Measurements from ENCODE around the gene NUBP2.

The NUBP2 gene

DNA sequence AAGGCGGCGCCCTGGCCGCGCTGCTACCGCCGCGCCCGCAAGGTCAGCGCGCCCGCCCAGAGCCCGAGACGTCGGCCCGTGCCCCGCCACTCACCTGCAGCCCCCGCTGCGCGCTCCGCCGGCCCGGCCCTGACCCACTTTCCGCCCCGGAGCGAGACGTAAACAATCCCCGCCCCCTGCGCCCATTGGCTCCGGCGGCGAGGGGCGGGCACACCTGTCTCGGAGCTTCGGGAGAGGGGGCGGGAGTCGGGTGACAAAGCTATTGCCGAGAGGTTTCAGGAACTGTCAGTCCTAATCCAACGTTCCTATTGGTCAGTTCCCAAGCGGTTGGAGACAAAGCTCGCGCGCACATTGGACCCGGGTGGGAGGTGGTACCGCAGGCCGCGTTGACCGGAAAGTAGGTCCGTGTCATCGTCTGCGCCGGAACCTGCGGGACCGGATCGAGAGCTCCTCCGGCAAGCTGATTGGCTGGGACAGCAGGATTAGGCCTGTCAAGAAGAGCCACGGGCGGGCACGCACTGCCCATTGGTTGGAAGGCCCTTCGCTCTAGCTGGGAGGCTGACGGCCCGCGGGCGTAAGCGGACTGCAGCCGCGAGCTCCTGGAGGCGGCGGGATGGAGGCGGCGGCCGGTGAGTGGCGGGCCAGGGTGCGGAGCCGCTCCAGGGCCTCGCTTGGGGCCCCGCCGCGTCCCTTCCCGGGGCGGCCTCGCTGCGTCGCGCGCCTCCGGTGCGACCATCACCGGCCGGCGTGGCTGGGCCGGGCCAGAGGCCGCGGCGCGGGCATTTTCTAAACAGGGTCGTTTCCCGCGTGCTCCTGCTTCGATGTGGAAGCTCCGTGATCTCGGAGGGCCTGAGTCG lies at the start of gene NUBP2, which contains the start of gene SPSB3:
Gene NUBP2, plus strand, starts transcription at position 553 of the 857 bp plus-strand sequence. Its CDS starts 61 bp downstream, at position 614.
Gene SPSB3, minus strand, starts transcription at position 164 of the 857 bp plus-strand sequence. CDS start 1,088 bp downstream, outside the sequence.
- DNase-seq: peak; percentile 95 to 100 (median 100)

DNA sequence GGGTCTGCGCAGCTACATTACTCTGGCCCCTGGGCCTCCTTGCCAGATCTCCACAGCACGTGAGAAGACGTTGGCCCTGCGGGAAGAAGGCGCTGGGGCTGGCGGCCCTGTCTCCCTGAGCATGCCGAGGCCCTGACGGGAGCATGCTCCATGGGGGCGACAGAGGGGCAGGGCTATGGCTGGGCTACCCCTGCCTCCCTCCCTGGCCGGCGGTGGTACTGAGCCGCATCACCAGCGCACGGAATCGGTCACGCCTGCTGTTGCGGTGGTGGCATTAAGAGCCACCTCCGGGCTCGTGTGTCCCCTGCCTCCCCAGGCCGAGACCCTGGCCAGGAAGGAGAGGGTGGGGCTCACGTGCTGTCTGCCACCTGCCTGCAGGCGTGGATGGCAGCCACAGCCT lies 48.6 kb upstream of the NUBP2 start:
- DNase-seq: no peak

- DNase-seq: no peak
Measured at GRCh38 chr16:1734816-1735215, 47.9 kb upstream of the NUBP2 start.

DNA sequence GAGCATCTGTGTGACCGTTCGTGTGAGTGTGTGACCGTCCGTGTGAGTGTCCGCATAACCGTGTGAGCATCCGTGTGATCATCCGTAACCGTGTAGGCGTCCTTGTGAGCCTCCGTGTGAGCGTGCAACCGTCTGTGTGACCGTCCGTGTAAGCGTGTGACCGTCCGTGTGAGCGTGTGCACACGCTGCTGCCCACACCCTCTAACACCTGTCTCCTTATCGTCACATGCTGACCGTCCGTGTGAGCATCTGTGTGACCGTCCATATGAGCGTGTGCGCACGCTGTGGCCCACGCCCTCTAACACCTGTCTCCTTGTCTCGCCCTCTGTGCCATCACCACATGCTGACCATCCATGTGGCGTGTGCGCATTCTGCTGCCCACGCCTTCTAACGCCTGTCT lies 42.5 kb upstream of the NUBP2 start:
- DNase-seq: no peak

GRCh38 chr16:1740781-1741490 lies 41.8 kb upstream of the NUBP2 start:
- DNase-seq: no peak

DNA sequence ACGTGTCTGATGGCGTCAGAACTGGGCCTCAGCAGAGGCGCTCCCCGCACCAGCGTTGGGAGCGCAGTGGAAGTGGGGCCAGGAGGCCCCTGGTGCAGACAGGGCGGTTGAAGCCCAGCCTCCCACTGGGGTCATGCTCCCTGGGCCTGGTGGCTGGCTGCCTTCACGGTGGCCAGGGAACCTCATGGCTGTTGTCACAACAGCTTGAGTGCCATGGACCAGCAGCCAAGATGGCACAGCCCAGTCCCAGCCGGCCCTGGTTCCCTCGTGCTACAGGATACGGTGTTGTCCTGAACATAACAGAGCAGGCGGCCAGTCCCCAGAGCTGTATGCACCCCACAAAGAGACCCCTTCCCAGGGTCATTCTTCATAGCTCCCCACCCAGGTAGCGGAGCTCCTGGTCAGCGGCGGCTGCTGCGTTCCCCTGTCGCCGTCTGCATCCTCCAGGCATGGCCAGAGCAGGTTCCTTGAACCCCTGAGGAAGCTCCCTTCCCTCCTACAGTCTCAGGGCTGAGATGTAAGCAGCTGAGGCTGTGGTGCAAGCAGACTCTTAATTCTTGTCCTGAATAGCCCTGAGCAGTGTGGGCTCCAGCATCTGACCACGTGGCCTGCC lies 41.1 kb upstream of the NUBP2 start:
- peak in 1 of 58 donors; percentile 22 for DNase-seq

GRCh38 chr16:1743376-1744337 lies 39.1 kb upstream of the NUBP2 start:
- no peak for DNase-seq

- DNase-seq: no peak
Measured at GRCh38 chr16:1744338-1744840, 38.4 kb upstream of the NUBP2 start.

DNA sequence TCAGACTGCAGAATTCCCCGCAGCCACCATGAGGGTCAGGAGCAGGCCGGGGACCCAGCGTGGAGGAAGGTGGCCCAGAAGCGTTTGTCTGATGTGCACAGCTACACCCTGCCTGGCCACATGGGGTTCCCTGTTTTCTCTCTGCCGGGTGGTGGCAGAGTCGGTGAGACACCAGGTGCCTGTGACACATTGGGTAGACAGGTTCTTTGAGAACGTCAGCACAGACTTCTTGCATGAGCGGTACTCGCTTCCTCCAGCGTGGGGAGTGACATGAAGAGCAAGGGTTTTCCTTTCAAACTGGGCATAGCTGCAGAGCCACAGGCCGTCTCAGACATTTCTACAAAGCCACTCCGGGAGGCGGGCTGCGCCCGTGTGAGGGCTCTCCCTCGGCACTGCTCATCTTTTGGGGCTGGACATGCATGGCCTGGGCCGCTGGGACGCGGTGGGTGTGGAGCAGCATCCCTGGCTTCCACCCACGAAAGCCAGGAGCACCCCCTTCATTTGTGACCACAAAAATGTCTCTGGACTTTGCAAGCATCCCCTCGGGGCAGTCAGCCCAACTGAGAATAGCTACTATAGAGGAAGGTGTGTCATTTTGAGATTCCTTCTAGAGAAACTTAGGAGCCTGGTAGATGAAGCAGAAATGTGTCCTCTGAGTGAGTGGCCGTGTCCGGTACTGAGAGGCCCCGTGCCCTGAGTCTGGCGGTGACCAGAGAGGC lies 37.4 kb upstream of the NUBP2 start:
- no peak for DNase-seq

- DNase-seq: no peak
Measured at GRCh38 chr16:1745900-1746692, 36.7 kb upstream of the NUBP2 start.

DNA sequence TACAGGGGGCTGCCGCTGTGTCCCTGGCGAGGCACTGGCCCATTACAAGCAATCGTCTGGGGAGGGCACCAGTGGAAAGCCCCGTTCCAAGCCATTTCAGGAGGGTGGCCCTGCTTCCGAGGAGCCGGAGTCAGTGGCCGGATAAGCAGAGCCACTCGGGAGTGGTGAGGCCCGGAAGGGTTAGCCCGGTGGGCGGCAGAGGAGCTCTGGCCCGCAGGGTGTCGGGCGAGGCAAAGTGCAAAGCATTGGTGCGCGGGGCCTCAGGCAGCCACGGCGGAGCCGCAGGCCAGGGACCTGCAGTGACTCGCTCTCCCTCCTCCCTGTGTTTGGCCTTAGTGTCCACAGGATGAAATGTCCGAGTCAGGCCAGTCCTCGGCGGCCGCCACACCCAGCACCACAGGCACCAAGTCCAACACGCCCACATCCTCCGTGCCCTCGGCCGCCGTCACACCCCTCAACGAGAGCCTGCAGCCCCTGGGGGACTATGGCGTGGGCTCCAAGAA lies 36.0 kb upstream of the NUBP2 start:
- no peak for DNase-seq

DNA sequence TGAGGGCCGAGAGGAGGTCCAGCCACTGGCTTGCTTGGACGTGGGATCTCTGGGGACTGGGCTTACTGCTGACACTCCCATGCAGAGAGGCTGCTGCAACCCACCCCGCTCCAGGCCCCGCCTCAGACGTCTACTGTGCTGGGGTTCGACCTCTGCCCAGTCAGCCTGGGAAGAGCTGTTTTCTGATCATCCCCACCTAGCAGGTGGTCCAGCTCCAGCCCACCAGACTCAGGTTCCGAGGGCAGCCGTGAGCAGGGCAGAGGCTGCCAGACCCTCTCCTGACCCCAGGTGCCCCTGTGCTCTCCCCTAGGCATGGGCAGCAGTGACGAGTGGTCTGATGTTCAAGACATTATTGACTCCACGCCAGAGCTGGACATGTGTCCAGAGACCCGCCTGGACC lies 34.8 kb upstream of the NUBP2 start:
- no peak for DNase-seq

DNA sequence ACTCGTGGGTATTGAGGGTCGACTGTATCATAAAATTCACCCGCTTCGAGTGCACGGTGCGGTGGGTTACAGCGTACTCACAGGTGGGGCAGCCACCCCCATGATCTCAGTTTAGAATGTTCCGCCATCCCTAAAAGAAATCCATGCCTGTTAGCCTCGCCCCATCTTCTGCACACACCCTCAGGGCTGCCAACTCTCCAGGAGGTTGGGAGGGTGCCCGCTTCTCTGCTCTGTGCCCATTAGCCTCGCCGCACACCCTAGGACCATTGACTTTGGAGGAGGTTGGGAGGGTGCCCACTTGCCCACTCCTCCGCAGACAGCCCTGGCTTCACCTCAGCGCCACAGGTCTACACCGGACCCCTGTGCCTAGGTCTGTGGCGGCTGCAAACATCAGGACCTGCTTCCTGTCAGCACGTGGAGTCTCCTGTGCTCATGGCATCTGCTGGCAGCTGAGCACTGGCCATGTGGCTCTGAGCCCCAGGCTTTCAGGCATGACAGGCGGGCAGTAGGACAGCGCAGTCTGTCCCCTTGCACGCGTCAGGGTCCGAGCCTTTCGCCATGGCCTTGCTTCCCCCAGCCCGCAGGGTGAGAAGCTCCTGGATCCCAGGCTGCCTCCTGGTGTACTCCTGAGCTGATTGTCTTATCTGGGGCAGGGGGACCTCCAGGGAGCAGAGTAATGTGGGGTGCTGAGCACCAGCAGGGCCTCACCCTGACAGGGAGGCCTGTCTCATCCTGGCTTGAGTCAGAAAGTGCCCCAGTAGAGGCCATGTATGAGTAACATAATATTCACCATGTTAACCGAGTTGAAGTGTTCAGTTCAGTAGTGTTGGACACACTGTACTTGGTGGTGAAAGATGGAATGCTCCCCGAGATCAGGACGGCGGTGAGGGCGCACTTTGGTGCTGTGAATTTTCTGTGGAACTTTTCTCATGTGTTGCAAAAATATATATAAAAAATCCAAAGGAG lies 33.3 kb upstream of the NUBP2 start:
- no peak for DNase-seq

GRCh38 chr16:1751946-1752345 lies 30.8 kb upstream of the NUBP2 start:
- DNase-seq: no peak

- peak in 2 of 58 donors; percentile 4 to 26 for DNase-seq
Measured at GRCh38 chr16:1752853-1753252, 29.9 kb upstream of the NUBP2 start.

GRCh38 chr16:1754204-1754603 lies 28.6 kb upstream of the NUBP2 start:
- no peak for DNase-seq

DNA sequence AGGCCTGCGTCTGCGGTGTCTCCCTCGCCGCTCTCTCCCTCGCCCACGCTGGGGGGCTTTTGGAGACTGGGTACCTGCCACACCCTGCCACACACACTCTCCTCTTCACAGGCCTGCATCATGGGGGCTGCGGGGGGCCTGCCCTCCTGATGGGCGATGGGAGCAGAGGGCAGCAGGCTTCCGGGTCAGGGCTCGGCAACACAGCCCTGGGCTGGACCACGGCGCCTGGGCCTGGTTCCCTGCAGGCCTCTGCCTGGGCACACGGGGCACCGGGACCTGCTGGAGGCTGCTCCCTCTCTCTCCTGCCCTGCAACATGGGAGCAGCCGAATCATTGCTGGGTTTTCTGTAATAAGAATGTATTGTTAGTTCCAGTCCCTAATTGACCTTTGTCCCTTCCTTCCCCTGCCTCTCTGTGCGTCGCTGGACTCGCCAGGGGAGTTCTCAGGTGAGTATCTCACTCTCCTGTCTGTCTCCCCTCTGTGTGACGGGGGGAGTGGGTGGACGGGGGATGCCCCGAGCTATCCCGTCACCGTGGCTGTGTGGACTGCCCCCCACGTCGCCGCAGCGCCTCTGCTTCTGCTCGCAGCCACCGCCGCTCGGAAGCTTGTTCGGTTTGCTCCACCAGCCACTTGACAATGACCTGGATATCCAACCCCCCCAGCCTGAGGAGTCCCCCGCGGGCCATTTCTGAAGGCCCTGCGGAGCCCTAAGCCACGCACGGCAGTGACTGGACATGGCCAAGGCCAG lies 24.9 kb upstream of the NUBP2 start:
- DNase-seq: no peak
